Tibial nerve (tissue), 4 donors: ENCODE data around the gene TPGS1. TPM values are rescaled to one million over a fixed set of nuclear protein-coding genes. Genes with fewer than 3 reads are reported as not detected.

Source experiments
- DNase-seq, 2 donors: peaks; one replicate each; pipeline ENCODE4 v3.0.0-alpha.2; 2019; ENCODE audit warnings: low spot score in 2 of 2
- H3K27ac ChIP-seq, 4 donors: fragments of 200-600 bp; sonication (generic) in 3 of 4; one replicate each; pipeline ENCODE4 v1.5.1; 2017 to 2019; ENCODE audit warnings: mild to moderate bottlenecking in 1 of 4
- H3K27me3 ChIP-seq, 2 donors: fragments of 200-600 bp; sonication (generic) in 1 of 2; one replicate each; pipeline versions ENCODE4 v1.5.1 to v1.6.0; 2017 to 2019
- H3K36me3 ChIP-seq, 3 donors: fragments of 200-600 bp; sonication (generic); one replicate each; pipeline ENCODE4 v1.5.1; 2018 to 2019
- H3K4me1 ChIP-seq, 4 donors: fragments of 200-600 bp; sonication (generic) in 3 of 4; one replicate each; pipeline ENCODE4 v1.5.1; 2017 to 2019
- H3K4me3 ChIP-seq, 4 donors: fragments of 200-600 bp; sonication (generic) in 3 of 4; one replicate each; pipeline ENCODE4 v1.5.1; 2017 to 2019; ENCODE audit warnings: mild to moderate bottlenecking in 1 of 4, moderate library complexity in 1 of 4
- H3K9me3 ChIP-seq, 4 donors: fragments of 200-600 bp; sonication (generic) in 3 of 4; one replicate each; pipeline ENCODE4 v1.5.1; 2017 to 2019
- CTCF ChIP-seq, 5 experiments: fragments of 200-600 bp in 3 of 5; fragments of 450-650 bp in 2 of 5; sonication (generic) in 3 of 5; IDR thresholded peaks; one replicate each; pipeline ENCODE4 v1.5.1; 2016 to 2019; ENCODE audit warnings: antibody characterized with exemption in 5 of 5, mild to moderate bottlenecking in 3 of 5, moderate library complexity in 2 of 5
- EP300 ChIP-seq, 2 donors: sonication (generic); formaldehyde crosslinking; IDR thresholded peaks; one replicate each; pipeline ENCODE4 v1.6.1; 2017; ENCODE audit warnings: antibody characterized with exemption in 2 of 2, mild to moderate bottlenecking in 1 of 2
- POLR2A ChIP-seq, 2 donors: fragments of 450-650 bp; IDR thresholded peaks; one replicate each; pipeline ENCODE4 v1.6.1; 2017; ENCODE audit warnings: antibody characterized with exemption in 2 of 2, mild to moderate bottlenecking in 2 of 2, moderate library complexity in 2 of 2
- WGBS, 2 donors: methylation state at CpG; one replicate each; pipeline ENCODE4 v1.1.5; 2018; 5-methylcytosine and 5-hydroxymethylcytosine counted together
- total RNA-seq, 4 donors: library from RNA; depleted of rRNA; stranded (reverse); fragments of >200 nt; gene quantifications; one replicate each; pipeline ENCODE4 v1.1.0, GENCODE V29; 2016

Gene TPGS1
- total RNA-seq, 4 donors from 2014 or later = 108 to 131 (median 115) TPM

- no peak overlapping the region for H3K27ac ChIP-seq
- no peaks in the 10 kb centered on the region for H3K9me3 ChIP-seq
- TF ChIP-seq POLR2A (IDR thresholded peaks at IDR 0.05) (no peak), CTCF (IDR thresholded peaks at IDR 0.05) (no peak), EP300 (IDR thresholded peaks at IDR 0.05) (no peak)
- 84 to 91% methylated on average over 51 of the region's 51 CpGs for WGBS, 2 donors
- peaks cover 3 to 64% (median 20%) of the 10 kb centered on the region in 3 donors for H3K36me3 ChIP-seq
- H3K27me3 ChIP-seq = no peaks in the 10 kb centered on the region
- H3K4me1 ChIP-seq = peaks cover 0 to 3% (median 0%) of the 10 kb centered on the region in 4 donors
- DNase-seq = no peak
- H3K4me3 ChIP-seq = no peak overlapping the region
Measured at GRCh38 chr19:540867-541637, 33.8 kb downstream of the TPGS1 start.

GRCh38 chr19:541699-542098 is 34.4 kb downstream of the TPGS1 start:
- no peak overlapping the region for H3K27ac ChIP-seq
- no peak overlapping the region for H3K4me3 ChIP-seq
- H3K4me1 ChIP-seq = peaks cover 0 to 3% (median 0%) of the 10 kb centered on the region in 4 donors
- WGBS, 2 donors = 88 to 92% methylated on average over 23 to 26 of the region's 26 CpGs
- no peaks in the 10 kb centered on the region for H3K9me3 ChIP-seq
- no peak for DNase-seq
- TF ChIP-seq EP300 (IDR thresholded peaks at IDR 0.05) (no peak), CTCF (IDR thresholded peaks at IDR 0.05) (no peak), POLR2A (IDR thresholded peaks at IDR 0.05) (no peak)
- no peaks in the 10 kb centered on the region for H3K27me3 ChIP-seq
- H3K36me3 ChIP-seq = peaks cover 3 to 57% (median 14%) of the 10 kb centered on the region in 3 donors

GRCh38 chr19:542173-542866 is 35.0 kb downstream of the TPGS1 start:
- no peaks in the 10 kb centered on the region for H3K27me3 ChIP-seq
- no peaks in the 10 kb centered on the region for H3K9me3 ChIP-seq
- TF ChIP-seq EP300 (IDR thresholded peaks at IDR 0.05) = no peak
- no peak for TF ChIP-seq CTCF (IDR thresholded peaks at IDR 0.05)
- no peak for TF ChIP-seq POLR2A (IDR thresholded peaks at IDR 0.05)
- H3K4me3 ChIP-seq = no peak overlapping the region
- H3K36me3 ChIP-seq = peaks cover 3 to 51% (median 13%) of the 10 kb centered on the region in 3 donors
- peaks cover 0 to 3% (median 0%) of the 10 kb centered on the region in 4 donors for H3K4me1 ChIP-seq
- WGBS, 2 donors = 74 to 85% methylated on average over 16 to 29 of the region's 34 CpGs
- no peak for DNase-seq
- no peak overlapping the region for H3K27ac ChIP-seq

- Histone ChIP-seq H3K36me3 (peaks cover 0 to 36% (median 6%) of the 10 kb centered on the region in 3 donors), H3K27me3 (no peaks in the 10 kb centered on the region), H3K9me3 (no peaks in the 10 kb centered on the region), H3K27ac (no peak within 1 kb of the TSS), H3K4me3 (peak within 1 kb of the TSS in 1 of 4 donors; percentile 17), H3K4me1 (no peaks in the 10 kb centered on the region)
- TF ChIP-seq CTCF (IDR thresholded peaks at IDR 0.05) = no peak
- TF ChIP-seq POLR2A (IDR thresholded peaks at IDR 0.05) = no peak
- no peak for TF ChIP-seq EP300 (IDR thresholded peaks at IDR 0.05)
- WGBS, 2 donors = 51 to 61% methylated on average over 25 of the region's 31 CpGs
- no peak for DNase-seq
Measured at GRCh38 chr19:543910-544608, 36.8 kb downstream of the TPGS1 start, which contains the start of gene GZMM. Gene GZMM, plus strand, starts transcription at chr19:544053. Its CDS starts 19 bp downstream, at chr19:544072.
